NCI-H446 (cell line): ENCODE data around the gene TOP2A.

ENCODE experiments used
- DNase-seq, 2 experiments: peaks; one replicate each; lab custom pipeline; 2025; lab: John Stamatoyannopoulos, UW

The TOP2A gene

DNA sequence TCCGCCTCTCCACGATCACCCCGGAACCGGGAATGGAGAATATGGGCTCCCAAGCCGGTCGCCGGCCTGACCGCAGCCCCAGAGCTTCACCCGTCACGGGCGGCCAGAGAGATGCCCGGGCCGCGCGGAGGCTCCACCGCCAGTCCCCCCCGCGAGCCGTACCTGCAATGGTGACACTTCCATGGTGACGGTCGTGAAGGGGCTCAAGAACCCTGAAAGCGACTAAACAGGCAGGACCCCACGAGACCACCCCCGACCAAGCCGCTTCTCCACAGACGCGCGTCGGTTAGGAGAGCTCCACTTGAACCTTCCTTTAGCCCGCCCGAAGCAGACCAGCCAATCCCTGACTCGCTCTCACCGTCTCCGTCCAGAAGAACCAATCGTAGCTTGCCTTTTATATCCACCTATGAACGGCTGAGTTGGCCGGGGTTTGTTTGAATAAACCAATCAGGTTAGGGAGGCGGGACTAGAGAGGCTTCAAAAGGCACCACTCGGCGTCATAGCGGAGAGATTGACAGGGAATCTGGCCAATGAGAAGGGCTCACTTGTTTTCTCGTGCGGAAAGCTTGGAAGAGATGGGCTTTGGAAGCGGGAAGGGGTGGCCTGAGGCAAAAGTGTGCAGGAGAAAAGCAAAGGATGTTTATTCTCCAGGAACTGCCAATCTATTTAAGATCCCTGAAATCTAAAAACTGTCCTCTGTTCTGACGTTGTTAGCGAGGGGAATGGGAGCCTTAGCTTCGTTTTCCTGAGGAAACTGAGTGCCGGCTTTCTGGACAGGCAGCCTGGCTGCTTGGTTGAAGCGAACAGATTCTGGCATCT is at the start of gene TOP2A:
TOP2A (minus strand) TSS at position 288 of the 819 bp plus-strand sequence; CDS start at position 183, 105 bp downstream.
- DNase-seq, result peak; percentile 100

DNA sequence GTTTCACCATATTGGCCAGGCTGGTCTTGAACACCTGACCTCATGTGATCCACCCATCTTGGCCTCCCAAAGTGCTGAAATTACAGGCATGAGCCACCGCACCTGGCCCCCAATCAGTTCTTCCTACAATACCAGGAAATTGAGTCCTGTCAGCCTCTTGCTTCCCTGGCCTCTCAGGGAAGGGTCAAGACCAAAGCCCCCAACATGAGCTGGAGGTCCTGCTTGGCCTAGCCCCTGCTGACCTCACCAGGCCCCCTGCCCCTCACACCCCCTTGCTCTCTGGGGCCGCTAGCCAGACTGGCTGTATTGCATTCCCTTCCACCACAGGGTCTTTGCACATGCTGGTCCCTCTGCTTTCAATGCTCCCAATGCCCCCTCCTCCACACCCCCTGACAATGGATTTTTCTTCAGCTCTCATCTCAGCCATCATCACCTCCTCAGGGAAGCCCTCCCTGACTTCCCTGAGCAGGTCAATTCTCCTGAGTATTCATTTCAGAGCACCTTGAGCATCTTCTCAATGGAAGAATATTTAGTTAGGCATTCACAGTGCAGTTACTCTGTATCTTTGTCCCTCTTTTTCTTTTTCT is 49.7 kb upstream of the TOP2A start:
- no peak for DNase-seq

DNA sequence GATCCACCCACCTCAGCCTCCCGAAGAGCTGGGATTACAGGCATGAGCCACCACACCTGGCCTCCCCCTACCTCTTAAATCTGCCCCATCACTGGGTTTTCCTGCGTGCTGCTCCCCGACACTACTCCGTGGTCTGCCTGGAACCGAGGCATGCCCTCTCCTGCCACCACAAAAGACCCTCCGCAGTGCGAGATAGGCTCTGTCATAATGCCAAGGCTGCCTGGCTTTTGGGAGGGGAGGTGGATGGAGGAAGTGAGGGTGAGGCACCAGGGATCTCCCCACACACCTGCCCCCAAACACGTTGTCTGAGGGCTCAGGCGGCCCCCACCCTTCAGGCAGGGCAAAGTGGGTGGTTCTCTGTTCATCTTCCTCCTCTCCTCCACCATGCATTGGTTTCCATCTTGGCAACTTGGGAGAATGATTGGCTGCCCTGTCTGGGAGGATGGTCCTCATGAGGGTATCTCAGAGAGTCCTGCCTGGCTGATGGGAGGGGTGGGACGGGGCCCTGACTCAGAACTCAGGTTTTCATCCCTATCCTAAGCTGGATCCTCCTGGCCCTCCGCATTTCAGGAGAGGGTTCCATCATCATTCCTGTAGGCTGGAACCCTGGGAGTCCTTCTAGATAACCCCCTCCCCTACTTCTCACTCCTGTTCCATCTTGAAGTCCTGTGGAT is 48.7 kb upstream of the TOP2A start:
- no peak for DNase-seq

DNA sequence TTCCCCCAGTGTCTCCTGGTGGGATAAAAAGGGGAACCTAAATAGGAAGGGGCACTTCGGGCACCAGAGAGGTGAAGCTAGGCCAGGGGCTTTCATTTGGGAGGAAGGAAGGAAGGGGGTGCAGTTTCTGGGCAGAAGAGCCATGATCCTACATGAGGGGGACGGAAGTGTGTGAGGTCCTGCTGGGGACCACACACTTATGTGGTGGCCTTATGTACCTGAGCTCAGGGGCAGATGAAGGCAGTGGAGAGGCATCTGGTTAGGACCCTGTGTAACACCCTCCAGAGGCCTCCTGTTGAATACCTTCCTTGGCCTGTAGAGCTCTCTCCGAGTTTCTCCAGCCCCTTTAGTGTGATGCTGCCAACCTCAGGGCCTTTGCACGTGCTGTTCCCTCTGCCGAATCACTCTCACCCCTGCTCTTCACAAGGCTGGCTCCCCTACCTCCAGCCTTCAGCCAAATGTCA is 46.7 kb upstream of the TOP2A start:
- DNase-seq, result no peak

- no peak for DNase-seq
These were observed 45.4 kb upstream of the TOP2A start for GRCh38 chr17:40463122-40463550.

DNA sequence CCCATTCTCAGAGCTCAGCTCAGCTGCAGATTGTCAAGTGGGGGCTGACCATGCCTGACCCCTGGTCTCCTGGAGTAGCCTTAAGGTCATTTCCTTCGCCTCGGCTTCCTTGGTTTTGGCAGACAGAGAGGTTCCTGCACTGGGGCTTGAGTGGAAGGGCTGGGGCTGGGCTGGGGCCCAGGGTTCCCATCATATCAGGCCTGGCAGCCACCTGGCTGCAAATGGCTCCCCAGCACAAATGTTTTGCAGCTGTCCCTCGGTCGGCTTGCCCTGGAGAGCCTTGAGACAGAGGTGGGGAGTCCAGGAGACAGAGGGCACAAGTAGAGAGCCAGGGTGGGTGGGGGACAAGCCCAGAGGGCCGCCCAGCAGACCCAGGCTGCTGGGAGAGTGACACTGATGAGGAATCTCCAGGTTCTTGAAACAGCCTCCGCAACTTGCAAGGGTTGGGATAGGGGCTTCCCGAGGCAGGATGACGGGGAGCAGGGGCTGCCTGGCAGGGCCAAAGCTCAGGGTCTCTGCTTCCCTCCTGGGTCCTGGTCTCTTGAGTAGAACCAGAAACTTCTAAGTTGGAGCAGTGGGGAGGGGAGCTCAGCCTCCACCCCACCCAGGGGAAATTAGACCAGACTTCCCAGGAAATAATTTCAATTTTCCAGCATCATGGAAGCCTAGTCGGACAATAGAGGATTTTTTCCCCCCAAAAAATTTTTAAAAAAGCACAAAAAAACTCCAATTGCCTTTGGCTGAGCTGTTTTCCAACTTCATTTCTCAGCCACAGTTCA is 44.8 kb upstream of the TOP2A start:
- no peak for DNase-seq

DNA sequence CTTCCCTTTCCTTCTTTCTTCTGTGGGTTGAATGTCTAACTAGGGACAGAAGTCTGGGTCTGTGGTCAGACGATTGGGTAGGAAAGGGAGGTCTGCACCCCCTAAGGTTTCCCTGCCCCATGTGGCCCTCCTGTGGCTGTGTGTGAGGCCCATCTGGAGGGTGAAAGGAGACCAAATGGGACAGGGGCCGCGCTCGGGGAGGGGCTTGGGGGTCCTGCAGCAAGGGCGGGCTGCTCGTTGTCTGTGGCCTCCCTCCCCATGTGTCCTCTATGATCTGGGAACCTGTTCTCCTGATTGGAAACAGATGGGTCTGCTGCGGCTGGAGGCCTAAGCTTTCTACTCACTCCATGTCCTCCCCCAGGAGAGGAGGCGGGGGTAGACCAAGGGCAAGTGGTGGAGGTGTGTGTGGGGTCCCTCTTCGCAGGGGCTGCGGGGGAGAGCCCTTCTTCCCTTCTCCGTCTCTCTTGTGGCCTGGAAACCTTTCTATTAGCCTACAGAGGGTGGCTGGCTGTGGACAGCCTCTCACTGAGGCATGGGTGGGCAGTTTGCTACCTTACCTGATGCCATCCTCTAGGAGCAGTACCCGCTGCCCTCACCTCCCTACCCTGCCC is 44.1 kb upstream of the TOP2A start:
- DNase-seq, result no peak

DNA sequence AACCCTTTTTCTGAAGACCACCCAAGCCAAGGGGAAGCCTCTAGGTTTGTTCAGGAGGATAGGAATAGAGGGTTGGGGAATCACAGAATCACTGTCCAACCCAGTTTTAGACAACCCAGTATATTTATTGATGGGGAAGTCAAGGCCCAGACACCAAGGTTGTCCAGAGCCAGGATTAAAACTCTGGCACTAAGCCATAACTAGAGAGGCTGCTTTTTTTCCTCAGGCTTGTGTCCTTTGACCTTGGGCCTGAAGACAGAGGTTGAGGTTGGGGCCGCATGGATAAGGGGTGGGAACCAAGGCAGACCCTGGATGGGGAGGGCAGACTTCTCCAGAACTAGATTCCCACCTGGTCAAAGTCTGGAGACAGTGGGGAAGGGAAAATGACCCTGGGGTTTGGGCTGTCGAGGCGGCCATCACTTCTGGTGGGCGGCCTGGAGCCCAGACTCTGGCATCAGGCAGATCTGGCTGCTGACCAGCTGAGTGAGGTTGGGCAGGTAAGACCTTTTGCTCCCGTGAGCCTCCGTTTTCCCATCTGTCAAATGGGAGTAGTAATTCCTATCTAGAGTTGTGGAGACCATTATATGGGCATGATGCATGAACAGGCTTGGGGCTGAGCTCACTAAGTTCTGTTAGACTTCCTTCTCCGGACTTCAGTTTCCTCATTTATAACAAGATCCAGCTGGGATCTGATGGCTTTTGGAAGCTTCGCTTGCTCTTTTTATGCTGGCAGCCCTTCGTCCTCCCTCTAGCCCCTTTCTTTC is 43.5 kb upstream of the TOP2A start:
- no peak for DNase-seq

GRCh38 chr17:40460604-40460967 is 42.9 kb upstream of the TOP2A start:
- no peak for DNase-seq

GRCh38 chr17:40459636-40460603 is 42.2 kb upstream of the TOP2A start:
- DNase-seq, result peak in 1 of 2 experiments; percentile 61

GRCh38 chr17:40458851-40459482 is 41.3 kb upstream of the TOP2A start:
- no peak for DNase-seq

DNA sequence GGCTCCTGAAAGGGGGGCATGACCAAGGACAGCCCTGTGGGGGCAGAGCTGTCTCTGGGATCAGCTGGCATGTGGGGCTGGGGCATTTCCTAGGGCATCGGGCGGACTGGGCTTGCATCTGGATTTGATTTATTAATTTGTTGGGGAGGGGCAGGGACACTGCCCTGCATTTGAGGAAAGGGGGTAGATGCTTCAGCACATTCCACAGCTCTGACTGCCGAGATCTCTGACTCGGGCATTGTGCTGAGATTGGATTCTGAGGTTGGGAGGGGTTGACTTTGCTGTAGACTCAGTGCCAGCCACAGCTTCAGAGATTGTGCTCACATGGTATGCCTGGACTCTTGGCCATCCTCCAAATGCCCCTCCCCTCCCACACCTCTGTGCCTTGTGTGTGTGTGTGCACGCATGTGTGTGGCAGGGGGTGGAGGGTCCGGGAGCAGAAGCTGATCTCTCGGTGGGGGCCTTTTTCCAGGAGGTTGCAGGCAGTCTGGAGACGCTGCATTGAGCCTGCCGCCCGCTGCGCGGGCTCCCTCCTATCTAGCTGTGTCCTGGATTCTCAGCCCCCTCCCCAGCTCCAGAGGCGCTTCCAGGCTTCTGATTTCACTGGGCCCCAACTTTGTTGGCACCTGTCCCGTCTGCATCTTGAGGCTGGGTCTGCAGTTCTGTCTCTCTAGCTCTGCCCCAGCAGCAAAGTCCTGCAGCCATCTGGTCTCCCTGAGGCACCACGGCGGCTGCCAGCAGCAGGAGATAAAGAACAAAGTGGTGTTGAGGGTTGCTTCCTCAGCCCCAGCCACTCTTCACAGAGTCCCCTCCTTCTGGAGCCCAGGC is 40.5 kb upstream of the TOP2A start:
- peak; percentile 44 to 86 for DNase-seq

DNA sequence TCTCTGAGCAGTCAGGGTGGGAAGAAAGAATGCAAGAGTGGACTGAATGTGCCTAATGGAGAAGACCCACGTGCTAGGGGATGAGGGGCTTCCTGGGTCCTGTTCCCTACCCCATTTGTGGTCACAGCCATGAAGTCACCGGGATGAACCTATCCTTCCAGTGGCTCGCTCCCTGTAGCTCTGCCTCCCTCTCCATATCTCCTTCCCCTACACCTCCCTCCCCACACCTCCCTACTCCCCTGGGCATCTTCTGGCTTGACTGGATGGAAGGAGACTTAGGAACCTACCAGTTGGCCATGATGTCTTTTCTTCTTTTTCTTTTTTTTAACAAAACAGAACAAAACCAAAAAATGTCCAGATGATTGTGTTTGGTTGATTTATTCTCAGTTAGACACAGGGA is 39.7 kb upstream of the TOP2A start:
- DNase-seq, result no peak

DNA sequence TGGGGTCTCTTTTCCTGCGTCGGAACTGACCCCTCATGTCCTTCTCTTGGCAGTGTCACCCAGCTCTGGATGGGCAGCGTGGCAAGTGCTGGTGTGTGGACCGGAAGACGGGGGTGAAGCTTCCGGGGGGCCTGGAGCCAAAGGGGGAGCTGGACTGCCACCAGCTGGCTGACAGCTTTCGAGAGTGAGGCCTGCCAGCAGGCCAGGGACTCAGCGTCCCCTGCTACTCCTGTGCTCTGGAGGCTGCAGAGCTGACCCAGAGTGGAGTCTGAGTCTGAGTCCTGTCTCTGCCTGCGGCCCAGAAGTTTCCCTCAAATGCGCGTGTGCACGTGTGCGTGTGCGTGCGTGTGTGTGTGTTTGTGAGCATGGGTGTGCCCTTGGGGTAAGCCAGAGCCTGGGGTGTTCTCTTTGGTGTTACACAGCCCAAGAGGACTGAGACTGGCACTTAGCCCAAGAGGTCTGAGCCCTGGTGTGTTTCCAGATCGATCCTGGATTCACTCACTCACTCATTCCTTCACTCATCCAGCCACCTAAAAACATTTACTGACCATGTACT is 38.8 kb upstream of the TOP2A start:
- no peak for DNase-seq

DNA sequence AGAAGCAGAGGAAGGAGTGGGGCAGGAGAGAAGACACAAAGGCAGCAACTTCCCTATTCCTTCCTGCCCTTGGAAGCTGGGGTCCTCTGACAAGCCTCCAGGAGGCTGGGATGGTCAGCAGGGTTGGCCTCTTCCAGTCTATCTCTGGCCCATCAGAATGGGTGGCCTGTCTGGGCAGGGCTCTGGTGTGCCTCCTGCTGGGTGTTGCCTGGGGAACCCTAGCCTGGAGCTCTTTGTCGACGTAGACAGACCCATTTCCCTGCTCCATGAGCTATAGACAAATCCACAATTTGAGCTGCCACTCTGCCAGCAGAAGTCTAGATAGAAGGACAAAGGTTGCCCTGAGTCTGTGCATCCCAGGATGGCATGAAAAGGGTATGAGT is 36.9 kb upstream of the TOP2A start:
- DNase-seq, result no peak

DNA sequence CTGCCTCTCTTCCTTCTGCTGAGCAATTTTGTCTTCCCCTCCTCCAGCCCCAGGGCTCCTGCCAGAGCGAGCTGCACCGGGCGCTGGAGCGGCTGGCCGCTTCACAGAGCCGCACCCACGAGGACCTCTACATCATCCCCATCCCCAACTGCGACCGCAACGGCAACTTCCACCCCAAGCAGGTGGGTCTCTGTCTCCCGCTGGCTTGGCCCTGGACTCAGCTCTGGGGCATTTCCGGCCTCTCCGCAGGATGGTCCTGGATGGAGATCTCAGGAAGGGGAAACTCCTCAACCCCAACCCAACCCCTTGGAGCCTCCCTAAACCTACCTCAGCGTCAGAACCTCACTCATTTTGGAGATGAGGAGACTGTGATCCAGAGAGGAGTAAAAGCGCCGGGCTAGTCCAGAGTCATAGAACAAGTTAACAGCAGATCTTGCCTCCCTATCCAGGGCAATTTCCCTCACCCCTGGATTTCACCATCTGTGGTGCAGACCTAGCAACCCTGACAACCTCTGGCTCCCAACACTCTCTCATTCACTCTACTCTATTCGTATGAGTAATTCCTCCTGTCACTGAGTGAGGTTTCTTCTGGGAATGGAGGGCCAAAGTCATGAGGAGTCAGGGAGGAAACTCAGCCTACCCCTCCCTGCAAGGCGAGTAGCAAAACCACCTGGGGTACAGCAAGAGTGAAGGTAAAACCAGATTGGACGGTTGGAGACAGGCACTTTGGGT is 36.4 kb upstream of the TOP2A start:
- DNase-seq, result no peak

- DNase-seq, result no peak
These were observed 35.3 kb upstream of the TOP2A start for GRCh38 chr17:40452921-40453378.
